ENCODE results near the gene GPR151.

GRCh38 chr5:146549615-146550014 is 33.6 kb upstream of the GPR151 start:
- TF ChIP-seq POLR2A (IDR thresholded peaks at IDR 0.05) (no peak), CTCF (IDR thresholded peaks at IDR 0.05 in 8 of 11, conservative IDR thresholded peaks at IDR 0.05 in 3 of 11) (no peak), POLR2AphosphoS5 (IDR thresholded peaks at IDR 0.05) (no peak)

Data from spleen (tissue), 7 donors.